ENCODE results near the gene PHETA1. TPM values are rescaled to one million over a fixed set of nuclear protein-coding genes. Genes with fewer than 3 reads are reported as not detected.

The PHETA1 gene
- total RNA-seq, 1 experiment from 2014 or later, result 10.6 TPM

GRCh38 chr12:111417290-111417689, 48.4 kb upstream of the PHETA1 start:
- ChIA-PET POLR2A (no interaction called here), RAD21 (ENCODE audit: low non-redundant PET in 1 of 2, low total read pairs in 2 of 2, uncharacterized antibody in 2 of 2, unreplicated experiment in 2 of 2) (no interaction called here), CTCF (no interaction called here)
- no peaks in the 10 kb centered on the region for H3K9me2 ChIP-seq (ENCODE audit: insufficient read depth)
- H2AFZ ChIP-seq (ENCODE audit: low read depth, low read length, poor library complexity, severe bottlenecking), result no peak overlapping the region
- no peak overlapping the region for H3K4me2 ChIP-seq (ENCODE audit: low read length)
- H3K9ac ChIP-seq (ENCODE audit: low read length), result no peak overlapping the region
- peaks cover 13 to 33% of the 10 kb centered on the region in 2 experiments for H3K4me1 ChIP-seq (ENCODE audit: control insufficient read depth in 1 of 2, insufficient read depth in 2 of 2, low read length in 2 of 2)
- peaks cover 0 to 4% of the 10 kb centered on the region in 2 experiments; a peak in 1 of 4 replicates for H3K36me3 ChIP-seq (ENCODE audit: control insufficient read depth in 1 of 2, insufficient read depth in 2 of 2, low read length in 2 of 2)
- H3K79me2 ChIP-seq (ENCODE audit: insufficient read depth, low read length), result peaks cover 9% of the 10 kb centered on the region; the same call in 1 of the 2 replicates
- no peak overlapping the region for H3K27ac ChIP-seq (ENCODE audit: low read depth, low read length)
- intact Hi-C loops (cut with micrococcal nuclease), result no loop called here
- H4K20me1 ChIP-seq (ENCODE audit: insufficient read depth), result no peaks in the 10 kb centered on the region
- no TSS peak for BruUV-seq (replicated peaks)
- ATAC-seq (no peak), DNase-seq (ENCODE audit: low read depth, low spot score) (no peak)
- H3K9me3 ChIP-seq (ENCODE audit: control insufficient read depth in 1 of 2, insufficient read depth in 1 of 2, low read depth in 1 of 2, low read length in 2 of 2), result no peaks in the 10 kb centered on the region
- no peaks in the 10 kb centered on the region for H3K27me3 ChIP-seq (ENCODE audit: insufficient read depth, low read length)
- no peak overlapping the region for H3K4me3 ChIP-seq (replicated peaks in 1 of 2; ENCODE audit: low read depth in 1 of 2, low read length in 2 of 2)
- TF ChIP-seq SP1 (IDR thresholded peaks at IDR 0.05; ENCODE audit: low read depth), result no peak
- TF ChIP-seq CEBPB (IDR thresholded peaks at IDR 0.05; ENCODE audit: low read depth), result no peak
- TF ChIP-seq ZNF274 (IDR thresholded peaks at IDR 0.05; ENCODE audit: low read depth, low read length), result no peak
- TF ChIP-seq, protein P1, sequence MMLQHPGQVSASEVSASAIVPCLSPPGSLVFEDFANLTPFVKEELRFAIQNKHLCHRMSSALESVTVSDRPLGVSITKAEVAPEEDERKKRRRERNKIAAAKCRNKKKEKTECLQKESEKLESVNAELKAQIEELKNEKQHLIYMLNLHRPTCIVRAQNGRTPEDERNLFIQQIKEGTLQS (IDR thresholded peaks at IDR 0.05), result no peak
- no peak for TF ChIP-seq YY1 (IDR thresholded peaks at IDR 0.05; ENCODE audit: extremely low read depth, insufficient replicate concordance, low read depth, low read length)

DNA sequence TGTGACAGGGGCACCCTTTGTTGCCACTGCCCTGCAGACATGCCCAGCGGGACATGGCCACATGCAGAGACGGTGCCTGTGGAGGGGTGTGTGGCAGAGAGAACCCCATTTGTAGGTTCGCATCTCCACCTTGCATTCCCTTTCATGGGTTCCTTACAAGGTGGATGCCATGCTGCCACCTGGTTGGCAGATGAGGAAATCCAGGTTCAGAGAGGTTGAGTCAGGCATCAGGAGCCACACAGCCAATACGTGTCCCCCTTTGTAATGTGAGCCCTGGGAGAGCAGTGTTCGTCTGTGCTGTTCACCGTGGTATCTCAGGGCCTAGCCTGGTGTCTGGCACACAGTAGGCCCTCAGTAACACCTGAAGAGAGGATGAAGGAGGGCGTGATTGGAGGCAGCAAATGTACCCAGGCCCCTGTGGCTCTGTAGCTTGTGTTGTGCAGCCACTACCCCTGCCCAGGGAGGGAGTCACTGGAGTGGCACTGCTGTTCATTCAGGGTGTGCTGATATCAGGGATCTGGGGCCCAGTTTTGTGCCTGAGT, 45.9 kb upstream of the PHETA1 start:
- ChIA-PET RAD21 (ENCODE audit: low non-redundant PET in 1 of 2, low total read pairs in 2 of 2, uncharacterized antibody in 2 of 2, unreplicated experiment in 2 of 2) (no interaction called here), CTCF (interaction anchor here (0.8 kb wide), 1 partner anchor 37 kb away, joined by 3 read pairs; no protein-coding TSS in a partner anchor), POLR2A (no interaction called here)
- TF ChIP-seq ZNF274 (IDR thresholded peaks at IDR 0.05; ENCODE audit: low read depth, low read length) (no peak), FOSL1 (IDR thresholded peaks at IDR 0.05; ENCODE audit: low read depth) (no peak), SP1 (IDR thresholded peaks at IDR 0.05; ENCODE audit: low read depth) (no peak), POLR2A (IDR thresholded peaks at IDR 0.05; ENCODE audit: borderline replicate concordance, extremely low read depth, insufficient read depth, insufficient read length) (no peak), ELF1 (IDR thresholded peaks at IDR 0.05; ENCODE audit: borderline replicate concordance, low read depth) (no peak), CEBPB (IDR thresholded peaks at IDR 0.05; ENCODE audit: low read depth) (no peak)
- TF ChIP-seq, protein P2, sequence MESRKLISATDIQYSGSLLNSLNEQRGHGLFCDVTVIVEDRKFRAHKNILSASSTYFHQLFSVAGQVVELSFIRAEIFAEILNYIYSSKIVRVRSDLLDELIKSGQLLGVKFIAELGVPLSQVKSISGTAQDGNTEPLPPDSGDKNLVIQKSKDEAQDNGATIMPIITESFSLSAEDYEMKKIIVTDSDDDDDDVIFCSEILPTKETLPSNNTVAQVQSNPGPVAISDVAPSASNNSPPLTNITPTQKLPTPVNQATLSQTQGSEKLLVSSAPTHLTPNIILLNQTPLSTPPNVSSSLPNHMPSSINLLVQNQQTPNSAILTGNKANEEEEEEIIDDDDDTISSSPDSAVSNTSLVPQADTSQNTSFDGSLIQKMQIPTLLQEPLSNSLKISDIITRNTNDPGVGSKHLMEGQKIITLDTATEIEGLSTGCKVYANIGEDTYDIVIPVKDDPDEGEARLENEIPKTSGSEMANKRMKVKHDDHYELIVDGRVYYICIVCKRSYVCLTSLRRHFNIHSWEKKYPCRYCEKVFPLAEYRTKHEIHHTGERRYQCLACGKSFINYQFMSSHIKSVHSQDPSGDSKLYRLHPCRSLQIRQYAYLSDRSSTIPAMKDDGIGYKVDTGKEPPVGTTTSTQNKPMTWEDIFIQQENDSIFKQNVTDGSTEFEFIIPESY (IDR thresholded peaks at IDR 0.05; ENCODE audit: extremely low read depth, insufficient replicate concordance, low read length), result no peak
- ATAC-seq (no peak), DNase-seq (ENCODE audit: low read depth, low spot score) (no peak)
- H3K79me2 ChIP-seq (ENCODE audit: insufficient read depth, low read length), result peaks cover 21% of the 10 kb centered on the region; the same call in 1 of the 2 replicates
- H3K27ac ChIP-seq (ENCODE audit: low read depth, low read length), result no peak overlapping the region
- H3K9me3 ChIP-seq (ENCODE audit: control insufficient read depth in 1 of 2, insufficient read depth in 1 of 2, low read depth in 1 of 2, low read length in 2 of 2), result no peaks in the 10 kb centered on the region
- no peaks in the 10 kb centered on the region for H4K20me1 ChIP-seq (ENCODE audit: insufficient read depth)
- peaks cover 14 to 45% of the 10 kb centered on the region in 2 experiments for H3K4me1 ChIP-seq (ENCODE audit: control insufficient read depth in 1 of 2, insufficient read depth in 2 of 2, low read length in 2 of 2)
- no peak overlapping the region for H3K4me3 ChIP-seq (replicated peaks in 1 of 2; ENCODE audit: low read depth in 1 of 2, low read length in 2 of 2)
- no peaks in the 10 kb centered on the region for H3K36me3 ChIP-seq (ENCODE audit: control insufficient read depth in 1 of 2, insufficient read depth in 2 of 2, low read length in 2 of 2)
- no peak overlapping the region for H3K4me2 ChIP-seq (ENCODE audit: low read length)
- BruUV-seq (replicated peaks), result no TSS peak
- H2AFZ ChIP-seq (ENCODE audit: low read depth, low read length, poor library complexity, severe bottlenecking), result no peak overlapping the region
- H3K9ac ChIP-seq (ENCODE audit: low read length), result no peak overlapping the region
- intact Hi-C loops (cut with micrococcal nuclease), result no loop called here
- H3K9me2 ChIP-seq (ENCODE audit: insufficient read depth), result no peaks in the 10 kb centered on the region
- no peaks in the 10 kb centered on the region for H3K27me3 ChIP-seq (ENCODE audit: insufficient read depth, low read length)

All from HCT116 (cell line).